HG03432 (cell line): ENCODE measurements around the gene GMDS.

Experiments
- ATAC-seq: cut with Tn5 transposase; IDR thresholded peaks from one replicate; pipeline ENCODE4 v1.9.1; 2021; ENCODE audit warnings: mild to moderate bottlenecking, moderate library complexity; ENCODE audit not compliant: unreplicated experiment

The GMDS gene

GRCh38 chr6:1820165-1820564 is 425.2 kb downstream of the GMDS start:
- ATAC-seq, result no peak

GRCh38 chr6:1819007-1819406 is 426.4 kb downstream of the GMDS start:
- no peak for ATAC-seq

- ATAC-seq, result no peak
Observed at GRCh38 chr6:1817033-1817761, 428.2 kb downstream of the GMDS start.

- no peak for ATAC-seq
Observed at GRCh38 chr6:1815827-1816452, 429.5 kb downstream of the GMDS start.

- ATAC-seq, result no peak
Observed at GRCh38 chr6:1814279-1814678, 431.1 kb downstream of the GMDS start.

GRCh38 chr6:1812487-1812886 is 432.9 kb downstream of the GMDS start:
- ATAC-seq, result no peak

- ATAC-seq, result no peak
Observed at GRCh38 chr6:1812034-1812433, 433.4 kb downstream of the GMDS start.

GRCh38 chr6:1810880-1811279 is 434.5 kb downstream of the GMDS start:
- ATAC-seq, result no peak

- no peak for ATAC-seq
Observed at GRCh38 chr6:1809291-1809988, 436.0 kb downstream of the GMDS start.

- no peak for ATAC-seq
Observed at GRCh38 chr6:1806935-1807334, 438.5 kb downstream of the GMDS start.

- ATAC-seq, result no peak
Observed at GRCh38 chr6:1802491-1803395, 442.7 kb downstream of the GMDS start.

GRCh38 chr6:1801401-1801800 is 444.0 kb downstream of the GMDS start:
- no peak for ATAC-seq

GRCh38 chr6:1800845-1801244 is 444.6 kb downstream of the GMDS start:
- no peak for ATAC-seq

- ATAC-seq, result no peak
Observed at GRCh38 chr6:1798965-1799325, 446.5 kb downstream of the GMDS start.

- ATAC-seq, result no peak
Observed at GRCh38 chr6:1798303-1798964, 447.0 kb downstream of the GMDS start.

- no peak for ATAC-seq
Observed at GRCh38 chr6:1797801-1798200, 447.6 kb downstream of the GMDS start.

- ATAC-seq, result peak; percentile 88
Observed at GRCh38 chr6:1796706-1797529, 448.5 kb downstream of the GMDS start.

GRCh38 chr6:1795910-1796309 is 449.5 kb downstream of the GMDS start:
- ATAC-seq, result no peak

- ATAC-seq, result peak; percentile 47
Observed at GRCh38 chr6:1792989-1793388, 452.4 kb downstream of the GMDS start.

- no peak for ATAC-seq
Observed at GRCh38 chr6:1790684-1791083, 454.7 kb downstream of the GMDS start.
